Muscle layer of duodenum (tissue), 2 donors: ENCODE results near the gene MPZL2.

Source experiments
- H3K27ac ChIP-seq: one replicate; pipeline ENCODE4 v1.7.0; 2013; ENCODE audit warnings: mild to moderate bottlenecking, low read length
- H3K27me3 ChIP-seq: one replicate; pipeline ENCODE4 v1.7.0; 2013; ENCODE audit warnings: low read depth, mild to moderate bottlenecking, control low read depth, low read length
- H3K36me3 ChIP-seq, 2 donors: one replicate each; pipeline ENCODE4 v1.7.0; 2013; ENCODE audit warnings: low read length in 2 of 2, control low read depth in 1 of 2, mild to moderate bottlenecking in 1 of 2; ENCODE audit not compliant: insufficient read depth in 2 of 2, control insufficient read depth in 1 of 2
- H3K4me1 ChIP-seq, 2 donors: one replicate each; pipeline ENCODE4 v1.7.0; 2013; ENCODE audit warnings: low read length in 2 of 2, mild to moderate bottlenecking in 2 of 2, control low read depth in 1 of 2, moderate library complexity in 1 of 2; ENCODE audit not compliant: insufficient read depth in 2 of 2, control insufficient read depth in 1 of 2
- H3K4me3 ChIP-seq, 2 donors: one replicate each; pipeline ENCODE4 v1.7.0; 2013; ENCODE audit warnings: low read length in 2 of 2, low read depth in 1 of 2, mild to moderate bottlenecking in 1 of 2
- H3K9me3 ChIP-seq, 2 donors: one replicate each; pipeline ENCODE4 v1.7.0; 2013; ENCODE audit warnings: low read length in 2 of 2, control low read depth in 1 of 2, mild to moderate bottlenecking in 1 of 2; ENCODE audit not compliant: control insufficient read depth in 1 of 2
- donor health status: healthy.

Gene MPZL2

GRCh38 chr11:118216621-118217481, 47.2 kb downstream of the MPZL2 start:
- no peak overlapping the region for H3K4me3 ChIP-seq
- no peaks in the 10 kb centered on the region for H3K9me3 ChIP-seq
- H3K27me3 ChIP-seq, result peaks cover 6% of the 10 kb centered on the region
- H3K4me1 ChIP-seq, result peaks cover 0 to 10% of the 10 kb centered on the region in 2 donors
- peak overlapping the region; percentile 27 for H3K27ac ChIP-seq
- H3K36me3 ChIP-seq, result no peaks in the 10 kb centered on the region

GRCh38 chr11:118215765-118216164, 48.3 kb downstream of the MPZL2 start:
- Histone ChIP-seq H3K9me3 (no peaks in the 10 kb centered on the region), H3K27ac (no peak overlapping the region), H3K27me3 (no peaks in the 10 kb centered on the region), H3K4me1 (peaks cover 0 to 10% of the 10 kb centered on the region in 2 donors), H3K4me3 (no peak overlapping the region), H3K36me3 (no peaks in the 10 kb centered on the region)

- no peaks in the 10 kb centered on the region for H3K36me3 ChIP-seq
- H3K9me3 ChIP-seq, result no peaks in the 10 kb centered on the region
- no peak overlapping the region for H3K27ac ChIP-seq
- H3K4me1 ChIP-seq, result peaks cover 0 to 10% of the 10 kb centered on the region in 2 donors
- H3K27me3 ChIP-seq, result no peaks in the 10 kb centered on the region
- no peak overlapping the region for H3K4me3 ChIP-seq
Measured at GRCh38 chr11:118215262-118215661, 48.8 kb downstream of the MPZL2 start.

GRCh38 chr11:118214210-118214914, 49.7 kb downstream of the MPZL2 start:
- H3K4me1 ChIP-seq, result peaks cover 0 to 10% of the 10 kb centered on the region in 2 donors

GRCh38 chr11:118213781-118214180, 50.3 kb downstream of the MPZL2 start:
- Histone ChIP-seq H3K4me1 (peaks cover 0 to 10% of the 10 kb centered on the region in 2 donors), H3K27me3 (no peaks in the 10 kb centered on the region), H3K36me3 (no peaks in the 10 kb centered on the region), H3K9me3 (no peaks in the 10 kb centered on the region), H3K27ac (peak overlapping the region; percentile 42), H3K4me3 (no peak overlapping the region)

More at GRCh38 chr11:118214210-118214914, 49.7 kb downstream of the MPZL2 start:
- Histone ChIP-seq H3K36me3 (no peaks in the 10 kb centered on the region), H3K4me3 (no peak overlapping the region), H3K9me3 (no peaks in the 10 kb centered on the region), H3K27ac (peak overlapping the region; percentile 42), H3K27me3 (no peaks in the 10 kb centered on the region)

GRCh38 chr11:118213201-118213600, 50.9 kb downstream of the MPZL2 start:
- Histone ChIP-seq H3K4me3 (no peak overlapping the region), H3K4me1 (peaks cover 0 to 10% of the 10 kb centered on the region in 2 donors), H3K36me3 (no peaks in the 10 kb centered on the region), H3K27me3 (no peaks in the 10 kb centered on the region), H3K27ac (peak overlapping the region; percentile 19), H3K9me3 (no peaks in the 10 kb centered on the region)

GRCh38 chr11:118212781-118213191, 51.3 kb downstream of the MPZL2 start:
- Histone ChIP-seq H3K36me3 (no peaks in the 10 kb centered on the region), H3K27me3 (no peaks in the 10 kb centered on the region), H3K9me3 (no peaks in the 10 kb centered on the region), H3K4me3 (no peak overlapping the region), H3K27ac (peak overlapping the region; percentile 19), H3K4me1 (peaks cover 0 to 10% of the 10 kb centered on the region in 2 donors)

GRCh38 chr11:118212131-118212725, 51.9 kb downstream of the MPZL2 start:
- Histone ChIP-seq H3K4me3 (no peak overlapping the region), H3K4me1 (peaks cover 0 to 10% of the 10 kb centered on the region in 2 donors), H3K27ac (no peak overlapping the region), H3K27me3 (no peaks in the 10 kb centered on the region), H3K36me3 (no peaks in the 10 kb centered on the region), H3K9me3 (no peaks in the 10 kb centered on the region)

GRCh38 chr11:118211006-118211405, 53.1 kb downstream of the MPZL2 start:
- H3K9me3 ChIP-seq, result no peaks in the 10 kb centered on the region
- no peaks in the 10 kb centered on the region for H3K27me3 ChIP-seq
- no peak overlapping the region for H3K27ac ChIP-seq
- H3K4me1 ChIP-seq, result peaks cover 0 to 22% of the 10 kb centered on the region in 2 donors
- no peaks in the 10 kb centered on the region for H3K36me3 ChIP-seq
- no peak overlapping the region for H3K4me3 ChIP-seq

GRCh38 chr11:118210323-118210722, 53.8 kb downstream of the MPZL2 start:
- Histone ChIP-seq H3K9me3 (no peaks in the 10 kb centered on the region), H3K27me3 (no peaks in the 10 kb centered on the region), H3K4me1 (peaks cover 0 to 26% of the 10 kb centered on the region in 2 donors), H3K4me3 (no peak overlapping the region), H3K36me3 (no peaks in the 10 kb centered on the region), H3K27ac (no peak overlapping the region)

- Histone ChIP-seq H3K27ac (no peak overlapping the region), H3K4me1 (peaks cover 0 to 26% of the 10 kb centered on the region in 2 donors), H3K4me3 (no peak overlapping the region), H3K36me3 (no peaks in the 10 kb centered on the region), H3K9me3 (no peaks in the 10 kb centered on the region), H3K27me3 (no peaks in the 10 kb centered on the region)
Measured at GRCh38 chr11:118209033-118209432, 55.1 kb downstream of the MPZL2 start.
